Esophagus squamous epithelium (tissue), 4 donors: ENCODE results near the gene SLC6A3.
"Not testable (repeated sequence)": the region's sequence is repeated elsewhere in the genome, so short reads cannot be mapped to it uniquely, and the experiment has no call there.

Experiments used
- CTCF ChIP-seq, 6 experiments: fragments of 450-650 bp in 4 of 6; fragments of 200-600 bp in 2 of 6; sonication (generic) in 2 of 6; IDR thresholded peaks; one replicate each; pipeline ENCODE4 v1.5.1; 2016 to 2019; ENCODE audit warnings: antibody characterized with exemption in 6 of 6, mild to moderate bottlenecking in 4 of 6, moderate library complexity in 4 of 6
- POLR2A ChIP-seq, 4 donors: fragments of 450-650 bp; IDR thresholded peaks; one replicate each; pipeline ENCODE4 v1.6.1; 2017; ENCODE audit warnings: antibody characterized with exemption in 4 of 4, mild to moderate bottlenecking in 4 of 4, moderate library complexity in 3 of 4

- TF ChIP-seq CTCF, POLR2A (IDR thresholded peaks at IDR 0.05): not testable (repeated sequence)
Observed at GRCh38 chr5:1456110-1456881, 11.1 kb upstream of the SLC6A3 start.
